A549 (cell line): ENCODE data around the gene RABGAP1. TPM values are rescaled to one million over a fixed set of nuclear protein-coding genes. Genes with fewer than 3 reads are reported as not detected.

Source experiments
- ATAC-seq, 2 experiments: fragments of 200-7000 bp in 1 of 2; fragments of >200 bp in 1 of 2; cut with Nextera tagmentation in 1 of 2; cut with Tn5 transposase in 1 of 2; 3 replicates each; pipeline versions ENCODE4 v1.8.0 to v1.9.1; 2018 to 2020; ENCODE audit warnings: mild to moderate bottlenecking in 1 of 2, moderate library complexity in 1 of 2
- CTCF ChIA-PET: fragments of 300-600 bp; sonication (Branson Sonifier 250); formaldehyde crosslinking; extraction: SDS; loops from one replicate; lab custom pipeline; 2021; ENCODE audit warnings: antibody characterized with exemption, inconsistent platforms; lab: Yijun Ruan, JAX
- POLR2A ChIA-PET: fragments of 350-600 bp; formaldehyde crosslinking; extraction: SDS; loops from one replicate; lab custom pipeline; 2021; ENCODE audit warnings: antibody characterized with exemption, inconsistent platforms; lab: Yijun Ruan, JAX
- DNase-seq, 2 experiments: peaks; one replicate each; pipeline versions ENCODE4 v3.0.0 to v3.0.0-alpha.2; 2011 to 2016; ENCODE audit warnings: low read depth in 1 of 2, low spot score in 1 of 2
- FAIRE-seq: peaks from 2 replicates; lab custom pipeline; 2011; peaks lifted over from hg19 to GRCh38; lab: Jason Lieb, UNC
- H3K27ac ChIP-seq, 2 experiments: fragments of >200 bp; sonication (Bioruptor Twin); formaldehyde crosslinking; 3 replicates each; pipeline ENCODE4 v1.5.1; 2016 to 2017
- H3K4me1 ChIP-seq: fragments of >200 bp; sonication (Bioruptor Twin); formaldehyde crosslinking; 3 replicates; pipeline ENCODE4 v1.6.1; 2016
- H3K4me2 ChIP-seq: fragments of >200 bp; sonication (Bioruptor Twin); formaldehyde crosslinking; 3 replicates; pipeline ENCODE4 v1.6.1; 2016
- H3K4me3 ChIP-seq: fragments of >200 bp; sonication (Bioruptor Twin); formaldehyde crosslinking; 3 replicates; pipeline ENCODE4 v1.5.1; 2016
- H3K9me3 ChIP-seq: fragments of >200 bp; sonication (Bioruptor Twin); formaldehyde crosslinking; 3 replicates; pipeline ENCODE4 v1.6.1; 2016
- CBX2 ChIP-seq: fragments of 200-600 bp; sonication (generic); IDR thresholded peaks from 2 replicates; pipeline ENCODE4 v1.6.1; 2016; ENCODE audit warnings: low read depth, mild to moderate bottlenecking, borderline replicate concordance
- CBX8 ChIP-seq: fragments of 200-600 bp; sonication (generic); IDR thresholded peaks from 2 replicates; pipeline ENCODE4 v1.6.1; 2016
- CHD4 ChIP-seq: fragments of 200-600 bp; sonication (generic); IDR thresholded peaks from 2 replicates; pipeline ENCODE4 v1.6.1; 2016; ENCODE audit warnings: antibody characterized with exemption, mild to moderate bottlenecking, borderline replicate concordance
- EHMT2 ChIP-seq: fragments of 200-600 bp; sonication (generic); IDR thresholded peaks from 2 replicates; pipeline ENCODE4 v1.6.1; 2016; ENCODE audit warnings: antibody characterized with exemption, low read depth, mild to moderate bottlenecking, moderate library complexity
- FOXS1 ChIP-seq: fragments of 250-450 bp; sonication (Bioruptor Pico); IDR thresholded peaks from 2 replicates; pipeline ENCODE4 v1.5.0; 2020; ENCODE audit warnings: mild to moderate bottlenecking, moderate library complexity
- HOXB5 ChIP-seq: fragments of 250-450 bp; sonication (Bioruptor Pico); IDR thresholded peaks from 2 replicates; pipeline ENCODE4 v1.5.0; 2020; ENCODE audit warnings: mild to moderate bottlenecking, moderate library complexity
- NFE2L2 ChIP-seq: fragments of 150-350 bp; conservative IDR thresholded peaks from 2 replicates; pipeline ENCODE4 v1.6.1; 2014; ENCODE audit warnings: low read length
- NPAS2 ChIP-seq: fragments of 250-450 bp; sonication (Bioruptor Pico); IDR thresholded peaks from 2 replicates; pipeline ENCODE4 v1.8.0; 2022; ENCODE audit warnings: mild to moderate bottlenecking, moderate library complexity, borderline replicate concordance
- PHF8 ChIP-seq: fragments of 200-600 bp; sonication (generic); IDR thresholded peaks from 2 replicates; pipeline ENCODE4 v1.6.1; 2016; ENCODE audit warnings: low read depth, mild to moderate bottlenecking, antibody characterized with exemption, moderate library complexity, borderline replicate concordance
- RNF2 ChIP-seq: fragments of 200-600 bp; sonication (generic); IDR thresholded peaks from 2 replicates; pipeline ENCODE4 v1.6.1; 2016; ENCODE audit warnings: low read depth, mild to moderate bottlenecking, antibody characterized with exemption, moderate library complexity, borderline replicate concordance
- ZC3H11A ChIP-seq: fragments of 450-650 bp; IDR thresholded peaks from 2 replicates; pipeline ENCODE4 v1.6.1; 2014; ENCODE audit warnings: antibody characterized with exemption, mild to moderate bottlenecking
- ZFP36 ChIP-seq: fragments of 450-650 bp; IDR thresholded peaks from 2 replicates; pipeline ENCODE4 v1.6.1; 2014; ENCODE audit warnings: borderline replicate concordance; ENCODE audit not compliant: partially characterized antibody
- ZSCAN20 ChIP-seq: fragments of 250-450 bp; sonication (Bioruptor Pico); IDR thresholded peaks from 2 replicates; pipeline ENCODE4 v1.8.0; 2022; ENCODE audit warnings: mild to moderate bottlenecking, moderate library complexity
- WGBS: methylation state at CpG from one replicate; pipeline ENCODE4 v1.1.6; 2017; ENCODE audit errors: missing lambda C conversion rate; 5-methylcytosine and 5-hydroxymethylcytosine counted together
- polyA plus RNA-seq, 4 experiments: library from polyadenylated mRNA; depleted of rRNA in 3 of 4; stranded (reverse); fragments of >200 nt; fragmentation: RNase III in 1 of 4; extraction: RNeasy Plus Mini Kit Qiagen cat#74134 plus additional on column Dnase treatment in 1 of 4; gene quantifications; 2 replicates in 3 of 4; 3 replicates in 1 of 4; pipeline ENCODE4 v1.2.3, GENCODE V29; 2011 to 2017
- TF ChIP-seq, protein P1 (sequence below): IDR thresholded peaks from 2 replicates; pipeline ENCODE4 v1.6.1; 2012
- TF ChIP-seq, protein P2 (sequence below): IDR thresholded peaks from 2 replicates; pipeline ENCODE4 v1.6.1; 2012; ENCODE audit warnings: low read depth, borderline replicate concordance
- TF ChIP-seq, protein P3 (sequence below): IDR thresholded peaks from 2 replicates; pipeline ENCODE4 v1.6.1; 2012
- TF ChIP-seq, protein P4 (sequence below): fragments of >200 bp; sonication (Bioruptor Twin); formaldehyde crosslinking; IDR thresholded peaks from 3 replicates; pipeline ENCODE4 v1.5.1; 2016
- TF ChIP-seq, protein P5 (sequence below): fragments of 200-600 bp; sonication (generic); IDR thresholded peaks from 2 replicates; pipeline ENCODE4 v1.6.1; 2016; ENCODE audit warnings: antibody characterized with exemption, mild to moderate bottlenecking, moderate library complexity
- TF ChIP-seq, protein P6 (sequence below): fragments of >200 bp; sonication (Bioruptor Twin); formaldehyde crosslinking; IDR thresholded peaks from 2 replicates; pipeline ENCODE4 v1.6.1; 2016

The RABGAP1 gene
- polyA plus RNA-seq, 2 of the 4 experiments (the other 2 are of a cell fraction) = 17.5 to 39.9 TPM

DNA sequence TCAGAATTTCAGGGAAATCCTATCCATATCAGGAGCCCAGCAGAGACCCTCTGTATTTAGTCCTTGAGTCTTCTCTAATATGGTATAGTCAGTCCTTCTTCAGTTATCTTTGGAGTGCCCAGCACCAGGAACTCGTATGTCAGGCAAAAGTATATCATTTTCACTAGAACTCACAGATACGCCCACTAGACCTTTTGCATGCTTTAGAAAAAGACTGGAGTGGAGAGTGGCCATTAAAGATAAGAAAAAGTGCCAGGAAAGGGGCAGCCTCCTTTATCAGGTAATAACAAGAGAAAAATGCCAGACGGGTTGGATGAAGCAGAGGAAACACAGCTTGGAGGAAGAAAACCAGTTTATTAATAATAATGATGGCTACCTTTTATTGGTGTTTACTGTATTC is 156.2 kb downstream of the RABGAP1 start:
- ChIA-PET POLR2A (no interaction called here), CTCF (interaction anchor here (2.1 to 2.4 kb wide), 2 partner anchors 15 to 253 kb away, joined by 7 to 11 read pairs; no protein-coding TSS in a partner anchor)
- H3K4me1 ChIP-seq = peaks cover 7% of the 10 kb centered on the region; the same call in 2 of the 3 replicates
- TF ChIP-seq NFE2L2 (no peak), HOXB5 (CRISPR knock-in tag) (no peak), CBX2 (no peak)
- TF ChIP-seq, protein P1, sequence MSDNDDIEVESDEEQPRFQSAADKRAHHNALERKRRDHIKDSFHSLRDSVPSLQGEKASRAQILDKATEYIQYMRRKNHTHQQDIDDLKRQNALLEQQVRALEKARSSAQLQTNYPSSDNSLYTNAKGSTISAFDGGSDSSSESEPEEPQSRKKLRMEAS = no peak
- TF ChIP-seq, protein P2, sequence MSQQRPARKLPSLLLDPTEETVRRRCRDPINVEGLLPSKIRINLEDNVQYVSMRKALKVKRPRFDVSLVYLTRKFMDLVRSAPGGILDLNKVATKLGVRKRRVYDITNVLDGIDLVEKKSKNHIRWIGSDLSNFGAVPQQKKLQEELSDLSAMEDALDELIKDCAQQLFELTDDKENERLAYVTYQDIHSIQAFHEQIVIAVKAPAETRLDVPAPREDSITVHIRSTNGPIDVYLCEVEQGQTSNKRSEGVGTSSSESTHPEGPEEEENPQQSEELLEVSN = no peak
- TF ChIP-seq, protein P3, sequence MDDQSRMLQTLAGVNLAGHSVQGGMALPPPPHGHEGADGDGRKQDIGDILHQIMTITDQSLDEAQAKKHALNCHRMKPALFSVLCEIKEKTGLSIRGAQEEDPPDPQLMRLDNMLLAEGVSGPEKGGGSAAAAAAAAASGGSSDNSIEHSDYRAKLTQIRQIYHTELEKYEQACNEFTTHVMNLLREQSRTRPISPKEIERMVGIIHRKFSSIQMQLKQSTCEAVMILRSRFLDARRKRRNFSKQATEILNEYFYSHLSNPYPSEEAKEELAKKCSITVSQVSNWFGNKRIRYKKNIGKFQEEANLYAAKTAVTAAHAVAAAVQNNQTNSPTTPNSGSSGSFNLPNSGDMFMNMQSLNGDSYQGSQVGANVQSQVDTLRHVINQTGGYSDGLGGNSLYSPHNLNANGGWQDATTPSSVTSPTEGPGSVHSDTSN = no peak
- H3K4me3 ChIP-seq = no peak overlapping the region
- ATAC-seq = no peak
- no peak for FAIRE-seq
- no peak overlapping the region for H3K27ac ChIP-seq
- DNase-seq = no peak
- H3K4me2 ChIP-seq = no peak overlapping the region
- H3K9me3 ChIP-seq = no peaks in the 10 kb centered on the region
- WGBS = 60% methylated on average over 3 of the region's 3 CpGs

DNA sequence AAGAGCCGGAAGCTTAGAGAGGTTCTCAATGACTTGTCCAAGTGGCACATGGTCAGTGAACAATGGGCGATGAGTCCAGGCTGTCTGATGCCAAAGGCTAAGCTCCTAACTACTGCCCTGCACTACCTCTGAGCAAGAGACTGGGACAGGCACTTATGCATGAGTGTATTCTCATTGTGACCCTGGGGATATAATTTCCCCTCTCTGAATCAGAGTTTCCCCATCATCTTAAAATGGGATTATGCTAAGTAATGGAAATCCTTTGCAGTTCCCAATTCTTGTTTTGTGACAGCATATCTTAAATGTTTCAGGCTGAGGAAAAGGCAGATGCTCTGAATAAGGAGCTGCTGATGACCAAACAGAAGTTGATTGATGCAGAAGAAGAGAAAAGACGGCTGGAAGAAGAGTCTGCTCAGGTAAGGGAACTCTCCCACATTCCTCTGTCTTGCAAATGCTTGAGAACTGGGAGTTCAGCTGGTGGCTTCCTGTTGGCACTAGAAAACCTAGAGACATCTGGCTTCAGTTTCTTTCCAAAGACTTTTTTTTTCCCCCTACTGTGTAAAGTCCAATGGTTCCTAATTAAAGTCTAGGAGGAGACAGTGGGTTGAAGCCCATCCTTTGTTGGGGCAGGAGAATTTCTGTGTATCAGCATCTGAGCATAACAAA is 156.7 kb downstream of the RABGAP1 start:
- ChIA-PET CTCF (interaction anchor here (2.1 to 2.4 kb wide), 2 partner anchors 15 to 252 kb away, joined by 7 to 11 read pairs; no protein-coding TSS in a partner anchor), POLR2A (no interaction called here)
- Histone ChIP-seq H3K4me3 (no peak overlapping the region), H3K9me3 (no peaks in the 10 kb centered on the region), H3K4me2 (no peak overlapping the region), H3K4me1 (peaks cover 12% of the 10 kb centered on the region; the same call in 2 of the 3 replicates), H3K27ac (no peak overlapping the region)
- TF ChIP-seq FOXS1 (CRISPR knock-in tag) (no peak), EHMT2 (no peak), CBX8 (no peak), RNF2 (no peak), CBX2 (no peak), NPAS2 (CRISPR knock-in tag) (no peak), PHF8 (no peak), ZC3H11A (no peak), CHD4 (no peak), ZSCAN20 (CRISPR knock-in tag) (no peak), ZFP36 (no peak), NFE2L2 (no peak)
- TF ChIP-seq, protein P4, sequence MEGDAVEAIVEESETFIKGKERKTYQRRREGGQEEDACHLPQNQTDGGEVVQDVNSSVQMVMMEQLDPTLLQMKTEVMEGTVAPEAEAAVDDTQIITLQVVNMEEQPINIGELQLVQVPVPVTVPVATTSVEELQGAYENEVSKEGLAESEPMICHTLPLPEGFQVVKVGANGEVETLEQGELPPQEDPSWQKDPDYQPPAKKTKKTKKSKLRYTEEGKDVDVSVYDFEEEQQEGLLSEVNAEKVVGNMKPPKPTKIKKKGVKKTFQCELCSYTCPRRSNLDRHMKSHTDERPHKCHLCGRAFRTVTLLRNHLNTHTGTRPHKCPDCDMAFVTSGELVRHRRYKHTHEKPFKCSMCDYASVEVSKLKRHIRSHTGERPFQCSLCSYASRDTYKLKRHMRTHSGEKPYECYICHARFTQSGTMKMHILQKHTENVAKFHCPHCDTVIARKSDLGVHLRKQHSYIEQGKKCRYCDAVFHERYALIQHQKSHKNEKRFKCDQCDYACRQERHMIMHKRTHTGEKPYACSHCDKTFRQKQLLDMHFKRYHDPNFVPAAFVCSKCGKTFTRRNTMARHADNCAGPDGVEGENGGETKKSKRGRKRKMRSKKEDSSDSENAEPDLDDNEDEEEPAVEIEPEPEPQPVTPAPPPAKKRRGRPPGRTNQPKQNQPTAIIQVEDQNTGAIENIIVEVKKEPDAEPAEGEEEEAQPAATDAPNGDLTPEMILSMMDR = no peak
- TF ChIP-seq, protein P5, sequence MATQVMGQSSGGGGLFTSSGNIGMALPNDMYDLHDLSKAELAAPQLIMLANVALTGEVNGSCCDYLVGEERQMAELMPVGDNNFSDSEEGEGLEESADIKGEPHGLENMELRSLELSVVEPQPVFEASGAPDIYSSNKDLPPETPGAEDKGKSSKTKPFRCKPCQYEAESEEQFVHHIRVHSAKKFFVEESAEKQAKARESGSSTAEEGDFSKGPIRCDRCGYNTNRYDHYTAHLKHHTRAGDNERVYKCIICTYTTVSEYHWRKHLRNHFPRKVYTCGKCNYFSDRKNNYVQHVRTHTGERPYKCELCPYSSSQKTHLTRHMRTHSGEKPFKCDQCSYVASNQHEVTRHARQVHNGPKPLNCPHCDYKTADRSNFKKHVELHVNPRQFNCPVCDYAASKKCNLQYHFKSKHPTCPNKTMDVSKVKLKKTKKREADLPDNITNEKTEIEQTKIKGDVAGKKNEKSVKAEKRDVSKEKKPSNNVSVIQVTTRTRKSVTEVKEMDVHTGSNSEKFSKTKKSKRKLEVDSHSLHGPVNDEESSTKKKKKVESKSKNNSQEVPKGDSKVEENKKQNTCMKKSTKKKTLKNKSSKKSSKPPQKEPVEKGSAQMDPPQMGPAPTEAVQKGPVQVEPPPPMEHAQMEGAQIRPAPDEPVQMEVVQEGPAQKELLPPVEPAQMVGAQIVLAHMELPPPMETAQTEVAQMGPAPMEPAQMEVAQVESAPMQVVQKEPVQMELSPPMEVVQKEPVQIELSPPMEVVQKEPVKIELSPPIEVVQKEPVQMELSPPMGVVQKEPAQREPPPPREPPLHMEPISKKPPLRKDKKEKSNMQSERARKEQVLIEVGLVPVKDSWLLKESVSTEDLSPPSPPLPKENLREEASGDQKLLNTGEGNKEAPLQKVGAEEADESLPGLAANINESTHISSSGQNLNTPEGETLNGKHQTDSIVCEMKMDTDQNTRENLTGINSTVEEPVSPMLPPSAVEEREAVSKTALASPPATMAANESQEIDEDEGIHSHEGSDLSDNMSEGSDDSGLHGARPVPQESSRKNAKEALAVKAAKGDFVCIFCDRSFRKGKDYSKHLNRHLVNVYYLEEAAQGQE = no peak
- TF ChIP-seq, protein P6, sequence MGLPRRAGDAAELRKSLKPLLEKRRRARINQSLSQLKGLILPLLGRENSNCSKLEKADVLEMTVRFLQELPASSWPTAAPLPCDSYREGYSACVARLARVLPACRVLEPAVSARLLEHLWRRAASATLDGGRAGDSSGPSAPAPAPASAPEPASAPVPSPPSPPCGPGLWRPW = no peak
- TF ChIP-seq, protein P3 = no peak
- 87% methylated on average over 3 of the region's 3 CpGs for WGBS
- ATAC-seq = no peak
- no peak for DNase-seq
- no peak for FAIRE-seq
